DND-41 (cell line): ENCODE measurements around the gene SMPD3.
A peak's percentile ranks its signal among the peaks of the same experiment; 100 is the strongest.

Source experiments
- ATAC-seq: fragments of 200-7000 bp; cut with Tn5 transposase; 3 replicates; pipeline ENCODE4 v1.9.1; 2021; ENCODE audit warnings: low read depth; ENCODE audit not compliant: insufficient read depth
- DNase-seq: peaks from one replicate; pipeline ENCODE4 v3.0.0-alpha.2; 2020
- H2AFZ ChIP-seq: 2 replicates; pipeline ENCODE4 v1.6.0; 2012; ENCODE audit warnings: low read depth, low read length
- H3K27ac ChIP-seq: 2 replicates; pipeline ENCODE4 v1.5.1; 2012; ENCODE audit warnings: low read length, inconsistent platforms
- H3K27me3 ChIP-seq: fragments of 200-600 bp; sonication (generic); 2 replicates; pipeline ENCODE4 v1.6.0; 2012; ENCODE audit warnings: low read length, mild to moderate bottlenecking, inconsistent platforms; ENCODE audit not compliant: insufficient read depth, poor library complexity
- H3K36me3 ChIP-seq: 2 replicates; pipeline ENCODE4 v1.5.1; 2012; ENCODE audit warnings: low read length, inconsistent platforms; ENCODE audit not compliant: insufficient read depth
- H3K4me1 ChIP-seq: 2 replicates; pipeline ENCODE4 v1.5.1; 2012; ENCODE audit warnings: mild to moderate bottlenecking, low read length; ENCODE audit not compliant: insufficient read depth
- H3K4me2 ChIP-seq: 2 replicates; pipeline ENCODE4 v1.6.0; 2012; ENCODE audit warnings: mild to moderate bottlenecking, moderate library complexity, low read length, inconsistent platforms; ENCODE audit not compliant: insufficient read depth
- H3K4me3 ChIP-seq, 2 experiments: fragments of 200-600 bp in 1 of 2; shearing (Covaris generic) in 1 of 2; 2 replicates each; pipeline ENCODE4 v1.5.1; 2012 to 2016; ENCODE audit warnings: inconsistent platforms in 2 of 2, low read length in 2 of 2, mild to moderate bottlenecking in 2 of 2, low read depth in 1 of 2, moderate library complexity in 1 of 2
- H3K79me2 ChIP-seq: 2 replicates; pipeline ENCODE4 v1.6.0; 2012; ENCODE audit warnings: low read length, inconsistent platforms; ENCODE audit not compliant: insufficient read depth
- H3K9ac ChIP-seq: 2 replicates; pipeline ENCODE4 v1.6.0; 2012; ENCODE audit warnings: low read depth, mild to moderate bottlenecking, inconsistent platforms, low read length, moderate library complexity
- H3K9me3 ChIP-seq: 2 replicates; pipeline ENCODE4 v1.5.1; 2012; ENCODE audit warnings: low read length, moderate library complexity, mild to moderate bottlenecking, inconsistent platforms; ENCODE audit not compliant: insufficient read depth, severe bottlenecking
- H4K20me1 ChIP-seq: 2 replicates; pipeline ENCODE4 v1.6.0; 2012; ENCODE audit warnings: low read length; ENCODE audit not compliant: insufficient read depth
- CTCF ChIP-seq: IDR thresholded peaks from 2 replicates; pipeline ENCODE4 v1.5.1; 2012; ENCODE audit warnings: borderline replicate concordance, low read length, moderate library complexity, mild to moderate bottlenecking; ENCODE audit not compliant: poor library complexity, severe bottlenecking; ENCODE audit errors: extremely low read depth
- EZH2 ChIP-seq: IDR thresholded peaks from 3 replicates; pipeline ENCODE4 v1.6.1; 2012; ENCODE audit warnings: borderline replicate concordance, low read depth, mild to moderate bottlenecking, moderate library complexity, low read length, inconsistent platforms; ENCODE audit not compliant: severe bottlenecking

SMPD3 gene

GRCh38 chr16:68385371-68385770 lies 62.9 kb downstream of the SMPD3 start:
- H3K4me1 ChIP-seq, result peaks cover 65% of the 10 kb centered on the region
- no peak overlapping the region for H3K4me2 ChIP-seq
- no peak for TF ChIP-seq EZH2
- TF ChIP-seq CTCF, result no peak
- no peaks in the 10 kb centered on the region for H4K20me1 ChIP-seq
- no peak overlapping the region for H3K9ac ChIP-seq
- H3K79me2 ChIP-seq, result peaks cover 34% of the 10 kb centered on the region
- H2AFZ ChIP-seq, result no peak overlapping the region
- H3K4me3 ChIP-seq, result no peak overlapping the region
- H3K27ac ChIP-seq, result peak overlapping the region; percentile 39; the same call in 1 of the 2 replicates
- H3K27me3 ChIP-seq, result no peaks in the 10 kb centered on the region
- no peaks in the 10 kb centered on the region for H3K9me3 ChIP-seq
- DNase-seq (no peak), ATAC-seq (no peak)
- no peaks in the 10 kb centered on the region for H3K36me3 ChIP-seq

- peaks cover 36% of the 10 kb centered on the region for H3K79me2 ChIP-seq
- no peak overlapping the region for H3K4me2 ChIP-seq
- no peaks in the 10 kb centered on the region for H3K9me3 ChIP-seq
- DNase-seq, result no peak
- no peaks in the 10 kb centered on the region for H4K20me1 ChIP-seq
- no peaks in the 10 kb centered on the region for H3K36me3 ChIP-seq
- no peak for ATAC-seq
- TF ChIP-seq EZH2, result no peak
- TF ChIP-seq CTCF, result peak; percentile 21
- H3K4me3 ChIP-seq, result no peak overlapping the region
- H3K4me1 ChIP-seq, result peaks cover 68% of the 10 kb centered on the region
- no peak overlapping the region for H3K9ac ChIP-seq
- no peak overlapping the region for H2AFZ ChIP-seq
- peak overlapping the region; percentile 98 for H3K27ac ChIP-seq
- no peaks in the 10 kb centered on the region for H3K27me3 ChIP-seq
Observed at GRCh38 chr16:68384288-68385161, 63.8 kb downstream of the SMPD3 start.

- Histone ChIP-seq H3K9ac (no peak overlapping the region), H3K4me1 (peaks cover 70% of the 10 kb centered on the region), H3K27me3 (no peaks in the 10 kb centered on the region), H3K36me3 (no peaks in the 10 kb centered on the region), H3K4me2 (no peak overlapping the region), H3K9me3 (no peaks in the 10 kb centered on the region), H2AFZ (no peak overlapping the region), H3K27ac (peak overlapping the region; percentile 98), H3K4me3 (no peak overlapping the region), H3K79me2 (peaks cover 36% of the 10 kb centered on the region), H4K20me1 (no peaks in the 10 kb centered on the region)
- no peak for ATAC-seq
- DNase-seq, result no peak
- TF ChIP-seq CTCF (no peak), EZH2 (no peak)
Observed at GRCh38 chr16:68383858-68384257, 64.5 kb downstream of the SMPD3 start.
